Neuronal stem cell (in vitro differentiated cells): Measurements from ENCODE around the gene BMP8B.

Experiments used
- DNase-seq: peaks from one replicate; pipeline ENCODE4 v3.0.0-alpha.2; 2013; ENCODE audit warnings: low spot score
- H2AFZ ChIP-seq: one replicate; pipeline ENCODE4 v1.6.1; 2013; ENCODE audit warnings: mild to moderate bottlenecking, low read length, inconsistent platforms
- H2AK5ac ChIP-seq: 2 replicates; pipeline ENCODE4 v1.6.1; 2013; ENCODE audit warnings: low read depth, mild to moderate bottlenecking, inconsistent platforms, low read length, moderate library complexity, mixed read lengths
- H2BK120ac ChIP-seq: 2 replicates; pipeline ENCODE4 v1.6.1; 2013; ENCODE audit warnings: low read depth, mild to moderate bottlenecking, inconsistent platforms, low read length, moderate library complexity, mixed read lengths
- H2BK12ac ChIP-seq: one replicate; pipeline ENCODE4 v1.6.1; 2013; ENCODE audit warnings: low read length, inconsistent platforms
- H2BK15ac ChIP-seq: 2 replicates; pipeline ENCODE4 v1.6.1; 2013; ENCODE audit warnings: mild to moderate bottlenecking, low read length, inconsistent platforms, mixed read lengths
- H2BK5ac ChIP-seq: one replicate; pipeline ENCODE4 v1.6.1; 2013; ENCODE audit warnings: inconsistent platforms, mild to moderate bottlenecking, low read length, moderate library complexity
- H3K14ac ChIP-seq: one replicate; pipeline ENCODE4 v1.6.1; 2013; ENCODE audit warnings: low read length, inconsistent platforms
- H3K18ac ChIP-seq: 2 replicates; pipeline ENCODE4 v1.6.1; 2013; ENCODE audit warnings: low read length, inconsistent platforms
- H3K23ac ChIP-seq: 2 replicates; pipeline ENCODE4 v1.6.1; 2013; ENCODE audit warnings: low read depth, mild to moderate bottlenecking, mixed read lengths, low read length, inconsistent platforms; ENCODE audit not compliant: poor library complexity
- H3K27ac ChIP-seq: replicated peaks from 3 replicates; pipeline ENCODE4 v1.5.1; 2013; ENCODE audit warnings: low read length, inconsistent platforms
- H3K27me3 ChIP-seq, 3 experiments: 2 replicates each; pipeline ENCODE4 v1.6.1; 2013; ENCODE audit warnings: low read length in 3 of 3, mild to moderate bottlenecking in 2 of 3, inconsistent platforms in 1 of 3, low read depth in 1 of 3, mixed read lengths in 1 of 3, moderate library complexity in 1 of 3; ENCODE audit not compliant: control insufficient read depth in 3 of 3, insufficient read depth in 3 of 3
- H3K36me3 ChIP-seq, 2 donors: replicated peaks in 1 of 2; 2 replicates each; pipeline ENCODE4 v1.6.1; 2013; ENCODE audit warnings: low read length in 2 of 2; ENCODE audit not compliant: control insufficient read depth in 2 of 2, insufficient read depth in 2 of 2
- H3K4ac ChIP-seq: 2 replicates; pipeline ENCODE4 v1.6.1; 2013; ENCODE audit warnings: inconsistent platforms, mild to moderate bottlenecking, low read length, moderate library complexity
- H3K4me1 ChIP-seq, 2 donors: 1 replicate in 1 of 2; 2 replicates in 1 of 2; pipeline ENCODE4 v1.6.1; 2013; ENCODE audit warnings: low read length in 2 of 2, low read depth in 1 of 2; ENCODE audit not compliant: control insufficient read depth in 2 of 2, insufficient read depth in 1 of 2
- H3K4me2 ChIP-seq: one replicate; pipeline ENCODE4 v1.6.1; 2013; ENCODE audit warnings: mild to moderate bottlenecking, low read length, inconsistent platforms; ENCODE audit not compliant: insufficient read depth, poor library complexity, severe bottlenecking
- H3K4me3 ChIP-seq, 2 donors: 2 replicates each; pipeline ENCODE4 v1.5.1; 2013; ENCODE audit warnings: low read length in 2 of 2, mild to moderate bottlenecking in 2 of 2, inconsistent platforms in 1 of 2, moderate library complexity in 1 of 2
- H3K79me1 ChIP-seq: one replicate; pipeline ENCODE4 v1.6.1; 2013; ENCODE audit warnings: low read depth, mild to moderate bottlenecking, inconsistent platforms, low read length, moderate library complexity
- H3K9ac ChIP-seq: one replicate; pipeline ENCODE4 v1.6.1; 2013; ENCODE audit warnings: mild to moderate bottlenecking, low read depth, low read length, inconsistent platforms; ENCODE audit not compliant: poor library complexity
- H3K9me3 ChIP-seq, 2 donors: replicated peaks in 1 of 2; 2 replicates each; pipeline versions ENCODE3 to v1.6.1; 2013; ENCODE audit warnings: low read length in 2 of 2, mild to moderate bottlenecking in 2 of 2, inconsistent platforms in 1 of 2, low read depth in 1 of 2, mixed read lengths in 1 of 2, moderate library complexity in 1 of 2; ENCODE audit not compliant: control insufficient read depth in 2 of 2, insufficient read depth in 1 of 2
- H4K8ac ChIP-seq: one replicate; pipeline ENCODE4 v1.6.1; 2013; ENCODE audit warnings: low read depth, mild to moderate bottlenecking, inconsistent platforms, low read length, moderate library complexity
- H4K91ac ChIP-seq: one replicate; pipeline ENCODE4 v1.6.1; 2013; ENCODE audit warnings: low read length, low read depth, mild to moderate bottlenecking, inconsistent platforms; ENCODE audit not compliant: poor library complexity
- WGBS, 2 donors: extraction: QIAGEN DNeasy Blood & Tissue Kit; methylation state at CpG; one replicate each; pipeline ENCODE4 v1.1.7; 2013; ENCODE audit warnings: missing lambda C conversion rate in 2 of 2, mixed read lengths in 1 of 2; ENCODE audit not compliant: insufficient read length in 2 of 2, insufficient replicate concordance in 1 of 2; ENCODE audit errors: extremely low coverage in 2 of 2; 5-methylcytosine and 5-hydroxymethylcytosine counted together

The BMP8B gene

GRCh38 chr1:39732730-39733129 lies 55.9 kb downstream of the BMP8B start:
- H3K79me1 ChIP-seq, result no peaks in the 10 kb centered on the region
- peaks cover 0 to 6% of the 10 kb centered on the region in 2 donors for H3K4me1 ChIP-seq
- WGBS, 2 donors, result no CpG with 5 or more reads among the region's 3 CpGs
- no peak overlapping the region for H2BK120ac ChIP-seq
- H3K27ac ChIP-seq, result no peak overlapping the region
- H3K36me3 ChIP-seq, result no peaks in the 10 kb centered on the region
- H3K18ac ChIP-seq, result no peak overlapping the region
- H2BK12ac ChIP-seq, result no peak overlapping the region
- no peak overlapping the region for H3K14ac ChIP-seq
- no peak overlapping the region for H3K4me2 ChIP-seq
- H2AFZ ChIP-seq, result peak overlapping the region; percentile 13
- H2AK5ac ChIP-seq, result no peak overlapping the region
- no peak overlapping the region for H2BK5ac ChIP-seq
- DNase-seq, result no peak
- H3K23ac ChIP-seq, result no peak overlapping the region
- no peak overlapping the region for H3K9ac ChIP-seq
- no peaks in the 10 kb centered on the region for H3K9me3 ChIP-seq
- no peak overlapping the region for H3K4me3 ChIP-seq
- H2BK15ac ChIP-seq, result no peak overlapping the region
- H3K4ac ChIP-seq, result no peak overlapping the region
- H4K8ac ChIP-seq, result no peak overlapping the region
- no peak overlapping the region for H4K91ac ChIP-seq
- peaks cover 0 to 68% (median 22%) of the 10 kb centered on the region in 3 experiments for H3K27me3 ChIP-seq

- H3K27me3 ChIP-seq, result peaks cover 0 to 77% (median 25%) of the 10 kb centered on the region in 3 experiments
- WGBS, 2 donors, result no CpG with 5 or more reads among the region's 4 CpGs
Measured at GRCh38 chr1:39729842-39730241, 58.8 kb downstream of the BMP8B start.

GRCh38 chr1:39729030-39729429 lies 59.6 kb downstream of the BMP8B start:
- H3K27me3 ChIP-seq, result peaks cover 0 to 79% (median 24%) of the 10 kb centered on the region in 3 experiments

More at GRCh38 chr1:39729842-39730241, 58.8 kb downstream of the BMP8B start:
- no peak overlapping the region for H3K18ac ChIP-seq
- no peak overlapping the region for H2BK12ac ChIP-seq
- H4K91ac ChIP-seq, result no peak overlapping the region
- no peak overlapping the region for H4K8ac ChIP-seq
- H3K4me1 ChIP-seq, result peaks cover 0 to 6% of the 10 kb centered on the region in 2 donors
- H3K27ac ChIP-seq, result no peak overlapping the region
- no peak overlapping the region for H2BK15ac ChIP-seq
- no peak overlapping the region for H3K14ac ChIP-seq
- no peaks in the 10 kb centered on the region for H3K79me1 ChIP-seq
- no peak overlapping the region for H3K4me3 ChIP-seq
- H3K36me3 ChIP-seq, result no peaks in the 10 kb centered on the region
- no peak overlapping the region for H3K4ac ChIP-seq
- no peak overlapping the region for H2AFZ ChIP-seq
- no peaks in the 10 kb centered on the region for H3K9me3 ChIP-seq
- no peak for DNase-seq
- H3K4me2 ChIP-seq, result no peak overlapping the region
- H3K23ac ChIP-seq, result no peak overlapping the region
- no peak overlapping the region for H2BK120ac ChIP-seq
- no peak overlapping the region for H2AK5ac ChIP-seq
- H3K9ac ChIP-seq, result no peak overlapping the region
- no peak overlapping the region for H2BK5ac ChIP-seq

GRCh38 chr1:39727932-39728317 lies 60.7 kb downstream of the BMP8B start:
- Histone ChIP-seq H4K8ac (no peak overlapping the region), H2BK5ac (no peak overlapping the region), H3K18ac (peak overlapping the region; percentile 38), H3K9ac (peak overlapping the region; percentile 60), H3K9me3 (no peaks in the 10 kb centered on the region), H3K27ac (no peak overlapping the region), H3K4me1 (peaks cover 0 to 3% of the 10 kb centered on the region in 2 donors), H4K91ac (no peak overlapping the region), H2BK12ac (no peak overlapping the region), H2BK120ac (no peak overlapping the region), H3K4me3 (no peak overlapping the region), H2BK15ac (no peak overlapping the region), H3K27me3 (peaks cover 0 to 77% (median 17%) of the 10 kb centered on the region in 3 experiments), H3K14ac (no peak overlapping the region), H2AFZ (no peak overlapping the region), H3K4me2 (no peak overlapping the region), H3K4ac (no peak overlapping the region), H3K79me1 (no peaks in the 10 kb centered on the region), H2AK5ac (no peak overlapping the region), H3K23ac (no peak overlapping the region), H3K36me3 (no peaks in the 10 kb centered on the region)
- DNase-seq, result no peak
- no CpG with 5 or more reads among the region's 14 CpGs for WGBS, 2 donors

More at GRCh38 chr1:39729030-39729429, 59.6 kb downstream of the BMP8B start:
- Histone ChIP-seq H2BK5ac (no peak overlapping the region), H3K79me1 (no peaks in the 10 kb centered on the region), H3K4me1 (peaks cover 0 to 6% of the 10 kb centered on the region in 2 donors), H3K36me3 (no peaks in the 10 kb centered on the region), H3K4me2 (no peak overlapping the region), H2AK5ac (no peak overlapping the region), H4K8ac (no peak overlapping the region), H2AFZ (peak overlapping the region; percentile 73), H3K4ac (no peak overlapping the region), H3K9me3 (no peaks in the 10 kb centered on the region), H3K27ac (no peak overlapping the region), H3K4me3 (no peak overlapping the region), H2BK15ac (no peak overlapping the region), H2BK12ac (no peak overlapping the region), H3K9ac (no peak overlapping the region), H4K91ac (no peak overlapping the region), H3K23ac (no peak overlapping the region), H2BK120ac (no peak overlapping the region), H3K18ac (no peak overlapping the region), H3K14ac (no peak overlapping the region)
- no peak for DNase-seq
- WGBS, 2 donors, result no CpG with 5 or more reads among the region's 3 CpGs
